HCT116 (cell line): ENCODE data around the gene GAS2L2. TPM values are rescaled to one million over a fixed set of nuclear protein-coding genes. Genes with fewer than 3 reads are reported as not detected.

Experiments
- ATAC-seq: fragments of 200-7000 bp; cut with Tn5 transposase; 2 replicates; pipeline ENCODE4 v1.9.1; 2020; ENCODE audit warnings: mild to moderate bottlenecking, moderate library complexity
- BruUV-seq: library from RNA; stranded (reverse); fragments of 400-500 nt; replicated peaks from 2 replicates; lab custom pipeline; 2021; lab: Mats Ljungman, UMichigan
- CTCF ChIA-PET: fragments of 300-600 bp; sonication (Branson Sonifier 250); formaldehyde crosslinking; loops from one replicate; lab custom pipeline; 2021; ENCODE audit warnings: antibody characterized with exemption; lab: Charles Lee
- POLR2A ChIA-PET: fragments of 300-600, 350-600 bp; sonication (Branson Sonifier 250); formaldehyde crosslinking; loops from one replicate; lab custom pipeline; 2021; ENCODE audit warnings: antibody characterized with exemption; lab: Charles Lee
- RAD21 ChIA-PET, 2 experiments: fragments of 300-600 bp; sonication (Branson Sonifier 250); formaldehyde crosslinking; loops; one replicate each; lab custom pipeline; 2023; ENCODE audit warnings: low total read pairs in 2 of 2; ENCODE audit not compliant: uncharacterized antibody in 2 of 2, unreplicated experiment in 2 of 2, low non-redundant PET in 1 of 2; lab: Charles Lee
- DNase-seq: peaks from one replicate; pipeline ENCODE4 v3.0.0-alpha.2; 2010; ENCODE audit warnings: low read depth, low spot score
- H2AFZ ChIP-seq: fragments of 200-600 bp; shearing (Covaris generic), sonication (generic); 2 replicates; pipeline ENCODE4 v1.6.1; 2017; ENCODE audit warnings: low read depth, mixed run types, mixed read lengths, antibody characterized with exemption, low read length; ENCODE audit not compliant: poor library complexity, severe bottlenecking
- H3K27ac ChIP-seq: 2 replicates; pipeline ENCODE4 v1.5.1; 2012; ENCODE audit warnings: low read depth, low read length
- H3K27me3 ChIP-seq: fragments of 200-600 bp; sonication (generic); 2 replicates; pipeline ENCODE4 v1.6.1; 2016; ENCODE audit warnings: mixed run types, low read length, mixed read lengths; ENCODE audit not compliant: insufficient read depth
- H3K36me3 ChIP-seq, 2 experiments: fragments of 200-500 bp in 1 of 2; fragments of 200-600 bp in 1 of 2; sonication (Bioruptor generic) in 1 of 2; sonication (generic) in 1 of 2; 2 replicates each; pipeline versions ENCODE4 v1.5.1 to v1.6.1; 2014 to 2016; ENCODE audit warnings: low read length in 2 of 2, inconsistent platforms in 1 of 2, mixed read lengths in 1 of 2, mixed run types in 1 of 2; ENCODE audit not compliant: insufficient read depth in 2 of 2, control insufficient read depth in 1 of 2
- H3K4me1 ChIP-seq, 2 experiments: fragments of 200-600 bp in 1 of 2; sonication (generic) in 1 of 2; 2 replicates each; pipeline versions ENCODE4 v1.5.1 to v1.6.1; 2012 to 2017; ENCODE audit warnings: low read length in 2 of 2, inconsistent platforms in 1 of 2, mild to moderate bottlenecking in 1 of 2, mixed read lengths in 1 of 2, mixed run types in 1 of 2, moderate library complexity in 1 of 2; ENCODE audit not compliant: insufficient read depth in 2 of 2, control insufficient read depth in 1 of 2
- H3K4me2 ChIP-seq: fragments of 200-600 bp; sonication (generic); 2 replicates; pipeline ENCODE4 v1.6.1; 2017; ENCODE audit warnings: mixed run types, low read length, mixed read lengths
- H3K4me3 ChIP-seq, 2 experiments: fragments of 200-600 bp in 1 of 2; sonication (generic) in 1 of 2; replicated peaks in 1 of 2; 2 replicates each; pipeline ENCODE4 v1.5.1; 2011 to 2016; ENCODE audit warnings: low read length in 2 of 2, control low read depth in 1 of 2, low read depth in 1 of 2, mild to moderate bottlenecking in 1 of 2, mixed read lengths in 1 of 2, mixed run types in 1 of 2
- H3K79me2 ChIP-seq: fragments of 200-600 bp; sonication (generic); 2 replicates; pipeline ENCODE4 v1.6.1; 2017; ENCODE audit warnings: mild to moderate bottlenecking, mixed run types, low read length, moderate library complexity, mixed read lengths; ENCODE audit not compliant: insufficient read depth
- H3K9ac ChIP-seq: fragments of 200-600 bp; sonication (generic); 2 replicates; pipeline ENCODE4 v1.6.1; 2016; ENCODE audit warnings: low read length, mixed read lengths
- H3K9me2 ChIP-seq: fragments of 200-600 bp; sonication (generic), shearing (Covaris generic); 2 replicates; pipeline ENCODE4 v1.6.1; 2017; ENCODE audit warnings: mixed run types, mild to moderate bottlenecking, moderate library complexity; ENCODE audit not compliant: insufficient read depth
- H3K9me3 ChIP-seq, 2 experiments: fragments of 200-500 bp in 1 of 2; fragments of 200-600 bp in 1 of 2; sonication (Bioruptor generic) in 1 of 2; sonication (generic) in 1 of 2; 2 replicates each; pipeline ENCODE4 v1.6.1; 2014 to 2017; ENCODE audit warnings: low read length in 2 of 2, mixed read lengths in 2 of 2, inconsistent platforms in 1 of 2, low read depth in 1 of 2, mild to moderate bottlenecking in 1 of 2, mixed run types in 1 of 2, moderate library complexity in 1 of 2; ENCODE audit not compliant: control insufficient read depth in 1 of 2, insufficient read depth in 1 of 2
- H4K20me1 ChIP-seq: fragments of 200-600 bp; sonication (generic), shearing (Covaris generic); 2 replicates; pipeline ENCODE4 v1.6.1; 2017; ENCODE audit warnings: mixed run types, mild to moderate bottlenecking, moderate library complexity; ENCODE audit not compliant: insufficient read depth
- ATF3 ChIP-seq: IDR thresholded peaks from 2 replicates; pipeline ENCODE4 v1.6.1; 2012
- CEBPB ChIP-seq: IDR thresholded peaks from 2 replicates; pipeline ENCODE4 v1.6.1; 2012; ENCODE audit warnings: low read depth
- EGR1 ChIP-seq: IDR thresholded peaks from 2 replicates; pipeline ENCODE4 v1.6.1; 2012; ENCODE audit warnings: low read depth
- ELF1 ChIP-seq: IDR thresholded peaks from 2 replicates; pipeline ENCODE4 v1.6.1; 2012; ENCODE audit warnings: low read depth, borderline replicate concordance
- EZH2 ChIP-seq: fragments of 200-600 bp; sonication (generic); IDR thresholded peaks from 2 replicates; pipeline ENCODE4 v1.6.1; 2017; ENCODE audit warnings: antibody characterized with exemption, mixed run types
- EZH2phosphoT487 ChIP-seq: fragments of 200-600 bp; IDR thresholded peaks from 2 replicates; pipeline ENCODE4 v1.6.1; 2018; ENCODE audit warnings: antibody characterized with exemption, borderline replicate concordance
- FOSL1 ChIP-seq: IDR thresholded peaks from 2 replicates; pipeline ENCODE4 v1.6.1; 2012; ENCODE audit warnings: low read depth
- JUND ChIP-seq: IDR thresholded peaks from 2 replicates; pipeline ENCODE4 v1.6.1; 2012
- MAX ChIP-seq: IDR thresholded peaks from 2 replicates; pipeline ENCODE4 v1.6.1; 2012
- POLR2AphosphoS5 ChIP-seq: IDR thresholded peaks from 2 replicates; pipeline ENCODE4 v1.6.1; 2011; ENCODE audit warnings: mild to moderate bottlenecking, low read depth, low read length, moderate library complexity
- REST ChIP-seq: IDR thresholded peaks from 2 replicates; pipeline ENCODE4 v1.6.1; 2012; ENCODE audit warnings: low read depth
- SRF ChIP-seq: IDR thresholded peaks from 2 replicates; pipeline ENCODE4 v1.6.1; 2012; ENCODE audit warnings: low read depth
- TCF7L2 ChIP-seq: IDR thresholded peaks from 2 replicates; pipeline ENCODE4 v1.7.0; 2011; ENCODE audit warnings: borderline replicate concordance, inconsistent platforms; ENCODE audit not compliant: insufficient read depth, insufficient read length; ENCODE audit errors: extremely low read depth
- YY1 ChIP-seq: IDR thresholded peaks from 2 replicates; pipeline ENCODE4 v1.6.1; 2011; ENCODE audit warnings: low read length, low read depth, moderate library complexity, mild to moderate bottlenecking; ENCODE audit not compliant: insufficient replicate concordance; ENCODE audit errors: extremely low read depth
- ZFX ChIP-seq: fragments of 450-650 bp; IDR thresholded peaks from 2 replicates; pipeline ENCODE4 v1.6.1; 2017
- ZNF274 ChIP-seq: fragments of 200-500 bp; sonication (Bioruptor generic); IDR thresholded peaks from 2 replicates; pipeline ENCODE4 v1.6.1; 2014; ENCODE audit warnings: mild to moderate bottlenecking, low read depth, low read length, inconsistent platforms
- intact Hi-C: fragments of 100-400 bp; cut with micrococcal nuclease; formaldehyde crosslinking; loops from 2 replicates; pipeline ENCODE4 v1.10.0; 2022
- total RNA-seq: library from RNA; stranded (reverse); gene quantifications from one replicate; pipeline ENCODE4 v1.2.1, GENCODE V29; 2021; ENCODE audit not compliant: unreplicated experiment

The GAS2L2 gene
- total RNA-seq, 1 experiment from 2014 or later: not detected

DNA sequence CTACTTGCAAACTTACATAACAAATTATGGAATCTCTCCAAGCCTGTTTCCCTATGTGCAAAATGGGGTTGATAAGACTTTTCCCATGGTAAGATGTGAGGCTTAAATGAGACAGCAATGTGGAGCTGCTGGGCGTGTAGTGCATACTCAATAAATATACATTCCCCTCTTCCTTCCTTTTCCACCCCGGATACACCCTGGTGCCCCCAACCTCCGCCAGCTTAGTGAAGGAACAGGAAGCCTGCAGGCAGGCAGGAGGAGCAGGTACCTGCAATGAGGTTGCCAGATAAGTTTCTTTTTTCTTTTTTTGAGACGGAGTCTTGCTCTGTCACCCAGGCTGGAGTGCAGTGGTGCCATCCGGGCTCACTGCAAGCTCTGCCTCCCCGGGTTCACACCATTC lies 22.5 kb upstream of the GAS2L2 start:
- H3K36me3 ChIP-seq: no peaks in the 10 kb centered on the region
- TF ChIP-seq EZH2 (no peak), TCF7L2 (no peak), ELF1 (no peak), MAX (no peak), JUND (no peak), ZFX (no peak), YY1 (no peak), REST (no peak), CEBPB (no peak), EZH2phosphoT487 (no peak), ATF3 (no peak), EGR1 (no peak), SRF (no peak), FOSL1 (no peak), POLR2AphosphoS5 (no peak), ZNF274 (no peak)
- TF ChIP-seq, all 23 proteins: peak for 0
- H3K9me2 ChIP-seq: no peaks in the 10 kb centered on the region
- no peaks in the 10 kb centered on the region for H3K79me2 ChIP-seq
- ChIA-PET POLR2A (no interaction called here), CTCF (no interaction called here), RAD21 (no interaction called here)
- DNase-seq (no peak), ATAC-seq (no peak)
- intact Hi-C loops: no loop called here
- no peak overlapping the region for H3K4me2 ChIP-seq
- H3K9me3 ChIP-seq: no peaks in the 10 kb centered on the region
- no TSS peak for BruUV-seq
- no peak overlapping the region for H3K4me3 ChIP-seq
- no peaks in the 10 kb centered on the region for H3K4me1 ChIP-seq
- H3K27me3 ChIP-seq: no peaks in the 10 kb centered on the region
- H4K20me1 ChIP-seq: no peaks in the 10 kb centered on the region
- no peak overlapping the region for H3K9ac ChIP-seq
- H3K27ac ChIP-seq: no peak overlapping the region
- no peak overlapping the region for H2AFZ ChIP-seq
